ENCODE data around the gene CYB5B. TPM values are rescaled to one million over a fixed set of nuclear protein-coding genes. Genes with fewer than 3 reads are reported as not detected.

The CYB5B gene
- total RNA-seq, 4 donors from 2014 or later: 29.1 to 74.0 (median 46.6) TPM

GRCh38 chr16:69423189-69423588 is 1.2 kb upstream of the CYB5B start:
- no peak for TF ChIP-seq CTCF (IDR thresholded peaks at IDR 0.05; ENCODE audit: low read depth)

- TF ChIP-seq CTCF (IDR thresholded peaks at IDR 0.05; ENCODE audit: low read depth): no peak
Measured at GRCh38 chr16:69424935-69425784, 741 bp downstream of the CYB5B start.

GRCh38 chr16:69428652-69429051 is 4.2 kb downstream of the CYB5B start:
- no peak for TF ChIP-seq CTCF (IDR thresholded peaks at IDR 0.05; ENCODE audit: low read depth)

GRCh38 chr16:69431948-69432468 is 7.6 kb downstream of the CYB5B start:
- TF ChIP-seq CTCF (IDR thresholded peaks at IDR 0.05; ENCODE audit: low read depth): no peak

GRCh38 chr16:69434066-69434465 is 9.6 kb downstream of the CYB5B start:
- no peak for TF ChIP-seq CTCF (IDR thresholded peaks at IDR 0.05; ENCODE audit: low read depth)

- no peak for TF ChIP-seq CTCF (IDR thresholded peaks at IDR 0.05; ENCODE audit: low read depth)
Measured at GRCh38 chr16:69435977-69436820, 11.8 kb downstream of the CYB5B start.

- no peak for TF ChIP-seq CTCF (IDR thresholded peaks at IDR 0.05; ENCODE audit: low read depth)
Measured at GRCh38 chr16:69436896-69437295, 12.5 kb downstream of the CYB5B start.

Data from subcutaneous adipose tissue (tissue), 4 donors.